ENCODE measurements around the gene AK5.

GRCh38 chr1:77279929-77280328 is 1.9 kb upstream of the AK5 start:
- TF ChIP-seq POLR2A (IDR thresholded peaks at IDR 0.05) (no peak), POLR2AphosphoS5 (IDR thresholded peaks at IDR 0.05; ENCODE audit: insufficient read depth in 1 of 2, low read depth in 1 of 2) (no peak)

Measured in vagina (tissue), 2 donors.